GM15510 (cell line): ENCODE results near the gene SLC2A1.

Experiments used
- POLR2A ChIP-seq: IDR thresholded peaks from 3 replicates; pipeline ENCODE4 v1.6.1; 2011; ENCODE audit warnings: borderline replicate concordance; ENCODE audit not compliant: insufficient read length; ENCODE audit errors: extremely low read depth

SLC2A1 gene

DNA sequence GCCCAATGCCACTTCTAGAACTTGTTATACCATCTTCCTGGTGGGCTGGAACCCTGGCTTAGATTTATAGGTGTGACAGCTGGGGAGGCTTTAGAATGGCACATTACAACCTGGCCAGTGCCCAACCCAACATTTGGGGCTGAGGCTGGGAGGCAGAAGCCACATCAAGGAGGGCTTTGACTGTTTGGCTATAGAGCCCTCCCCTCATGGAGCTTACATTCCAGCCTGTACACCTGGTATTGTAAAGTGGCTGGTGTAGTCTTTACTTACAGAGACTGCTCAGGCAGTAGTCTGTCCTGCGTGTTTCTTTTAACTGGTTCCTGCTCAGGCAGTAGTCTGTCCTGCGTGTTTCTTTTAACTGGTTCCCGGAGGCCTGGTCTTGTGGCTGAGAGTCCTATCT lies 10.0 kb upstream of the SLC2A1 start:
- no peak for TF ChIP-seq POLR2A

DNA sequence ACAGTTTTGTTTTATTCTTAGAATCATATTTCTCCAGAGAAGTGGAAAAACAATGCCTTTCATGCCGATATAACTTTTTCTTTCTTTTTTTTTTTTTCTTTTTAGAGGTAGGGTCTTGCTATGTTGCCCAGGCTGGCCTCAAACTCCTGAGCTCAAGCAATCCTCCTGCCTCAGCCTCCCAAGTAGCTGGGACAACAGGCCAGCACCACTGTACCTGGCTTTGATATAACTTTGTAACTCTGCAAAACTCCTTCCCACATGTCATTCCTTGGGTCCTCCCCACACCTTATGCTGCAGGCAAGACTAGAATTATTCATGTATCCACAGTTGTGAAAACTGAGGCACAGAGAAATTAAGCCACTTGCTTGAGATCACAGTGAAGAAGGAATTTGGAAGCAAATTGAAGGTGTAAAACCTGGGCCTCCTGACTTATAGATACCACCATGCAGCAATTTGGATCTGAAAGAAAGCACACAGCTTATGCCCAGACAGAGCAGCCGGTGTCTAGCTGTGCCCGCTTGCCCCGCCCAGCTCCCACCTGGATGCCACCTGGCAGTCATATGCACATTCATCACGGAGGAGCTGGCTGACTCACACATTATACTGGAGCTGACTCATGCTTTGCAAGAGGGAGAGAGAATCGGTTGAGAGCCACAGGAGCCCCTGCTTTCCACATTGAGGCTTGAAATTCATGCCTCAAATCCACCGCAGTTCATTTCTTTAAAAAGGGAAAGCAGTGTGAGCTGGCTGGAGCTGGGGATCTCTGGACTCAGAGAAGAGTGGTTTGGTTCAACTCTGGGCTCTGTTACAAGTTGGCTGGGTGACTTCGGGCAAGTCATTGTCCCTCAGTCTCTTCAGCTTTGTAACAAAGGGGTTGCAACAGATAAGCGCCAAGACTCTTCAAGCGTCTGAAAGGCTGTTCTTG lies 8.3 kb upstream of the SLC2A1 start:
- no peak for TF ChIP-seq POLR2A

DNA sequence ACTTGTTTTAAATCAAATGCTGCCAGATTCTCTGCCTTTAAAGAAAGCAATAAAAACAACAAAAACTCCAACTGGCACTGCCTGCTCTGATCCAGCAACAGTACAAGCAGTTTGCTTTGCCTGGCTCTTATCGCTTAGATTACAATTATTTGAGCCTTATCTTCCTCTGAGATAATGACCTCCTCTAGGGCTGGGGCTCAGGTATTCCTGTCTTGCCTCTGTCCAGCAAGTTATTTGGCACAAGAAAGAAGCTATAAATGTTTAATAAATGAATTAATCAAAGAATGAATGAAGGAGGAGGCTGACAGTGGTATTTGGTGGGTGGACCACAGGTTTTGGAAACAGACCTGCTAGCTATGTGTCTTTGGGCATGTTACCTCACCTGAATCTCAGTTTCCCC lies 6.7 kb upstream of the SLC2A1 start:
- TF ChIP-seq POLR2A, result no peak

DNA sequence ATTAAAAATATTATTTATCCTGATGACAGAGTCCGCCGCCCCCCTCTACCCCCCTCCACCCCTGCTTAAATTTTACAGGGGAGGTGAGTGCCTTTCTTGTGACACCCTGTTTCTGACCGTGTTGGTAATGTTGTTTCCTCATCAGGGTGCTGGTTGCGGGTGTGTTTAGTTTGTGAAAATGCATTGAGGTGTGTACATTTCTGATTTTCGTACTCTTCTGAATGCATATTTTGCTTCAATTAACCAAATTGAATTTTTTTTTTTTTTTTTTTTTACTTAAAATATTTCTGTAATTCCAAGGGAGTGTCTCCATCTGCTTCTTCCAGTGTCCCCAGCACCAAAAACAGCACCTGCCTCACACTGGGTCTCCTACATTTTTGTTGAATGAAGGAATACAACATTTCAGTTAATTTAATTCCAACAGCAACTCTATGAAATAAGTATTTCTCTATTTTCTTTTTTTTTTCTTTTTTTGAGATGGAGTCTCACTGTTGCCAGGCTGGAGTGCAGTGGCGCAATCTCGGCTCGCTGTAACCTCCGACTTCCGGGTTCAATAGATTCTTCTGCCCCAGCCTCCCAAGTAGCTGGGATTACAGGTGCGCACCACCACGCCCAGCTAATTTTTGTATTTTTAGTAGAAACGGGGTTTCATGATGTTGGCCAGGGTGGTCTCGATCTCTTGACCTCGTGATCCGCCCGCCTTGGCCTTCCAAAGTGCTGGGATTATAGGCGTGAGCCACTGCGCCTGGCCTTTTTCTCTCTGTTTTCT lies 5.6 kb upstream of the SLC2A1 start:
- TF ChIP-seq POLR2A, result no peak

GRCh38 chr1:42963378-42964043 lies 4.8 kb upstream of the SLC2A1 start:
- TF ChIP-seq POLR2A, result no peak

DNA sequence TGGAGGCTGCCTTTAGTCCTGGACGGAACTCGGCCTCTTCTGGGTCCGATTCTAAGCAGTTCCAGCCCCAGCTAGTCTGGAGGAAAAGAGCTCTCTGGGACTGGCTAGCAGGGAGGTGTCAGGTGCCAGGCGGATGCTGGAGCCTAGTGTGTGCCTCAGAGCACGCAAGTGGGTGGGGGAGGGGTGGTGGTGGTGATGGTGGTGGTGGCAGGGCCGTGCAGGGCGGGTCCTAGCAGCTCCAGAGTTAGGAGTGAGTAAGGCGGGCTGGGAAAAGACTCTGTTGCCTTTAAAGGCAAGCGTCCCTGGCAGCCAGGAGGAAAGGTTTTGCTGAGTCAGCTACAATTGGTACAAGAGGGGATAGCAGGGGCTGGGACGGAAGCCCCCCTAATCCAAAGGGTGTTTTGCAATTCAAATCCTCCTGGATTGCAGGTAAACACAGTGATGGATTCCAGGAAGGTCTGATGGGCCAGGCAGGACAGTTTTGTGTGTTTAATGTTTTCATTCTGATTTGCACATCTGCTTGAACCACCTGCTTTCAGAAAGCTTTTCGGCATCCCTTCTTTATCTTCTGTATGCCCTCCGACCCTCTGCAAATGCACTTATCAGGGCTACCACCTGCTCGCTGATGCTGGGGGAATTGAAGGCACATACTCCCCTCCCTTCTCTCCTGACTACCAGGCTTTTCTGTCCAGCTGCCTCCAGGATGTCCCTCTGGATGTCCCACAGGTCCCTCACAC lies 4.1 kb upstream of the SLC2A1 start:
- no peak for TF ChIP-seq POLR2A

GRCh38 chr1:42961312-42962091 lies 2.8 kb upstream of the SLC2A1 start:
- TF ChIP-seq POLR2A, result no peak

DNA sequence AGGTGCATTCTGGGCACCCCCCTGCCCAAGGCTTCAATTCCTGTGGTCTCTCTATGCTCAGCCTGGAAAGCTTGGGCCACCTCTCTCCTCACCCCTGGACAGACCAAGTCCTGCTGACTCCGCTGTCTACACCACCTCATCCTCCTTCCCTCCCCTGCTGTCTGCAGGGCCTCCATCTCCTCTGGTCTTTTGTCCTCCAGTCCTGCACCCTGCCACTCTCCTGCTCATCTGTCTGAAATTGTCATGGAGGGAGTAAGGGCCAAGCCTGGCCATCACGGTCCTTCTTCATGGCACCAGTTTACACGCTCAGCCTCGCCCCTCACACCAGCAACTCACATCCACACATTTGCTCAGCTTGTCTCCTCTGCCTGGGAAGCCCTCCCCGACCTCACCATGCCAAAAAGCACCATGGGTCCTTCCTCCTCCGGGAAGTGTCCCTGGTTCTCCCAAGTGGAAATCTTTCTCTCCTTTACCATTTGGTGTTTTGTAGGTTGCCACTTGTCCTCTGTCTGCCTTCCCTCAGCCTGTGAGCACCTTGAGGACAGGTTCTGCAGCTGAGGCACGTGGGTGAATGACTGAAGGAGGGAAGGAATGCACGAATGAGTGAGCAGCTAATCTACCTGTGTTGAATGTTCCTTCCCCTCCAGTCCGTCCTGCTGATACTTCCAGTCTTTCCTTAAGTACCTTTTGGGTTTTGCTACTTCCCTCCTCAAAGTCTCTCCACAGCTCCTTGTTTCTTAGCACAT lies 2.1 kb upstream of the SLC2A1 start:
- TF ChIP-seq POLR2A, result no peak

DNA sequence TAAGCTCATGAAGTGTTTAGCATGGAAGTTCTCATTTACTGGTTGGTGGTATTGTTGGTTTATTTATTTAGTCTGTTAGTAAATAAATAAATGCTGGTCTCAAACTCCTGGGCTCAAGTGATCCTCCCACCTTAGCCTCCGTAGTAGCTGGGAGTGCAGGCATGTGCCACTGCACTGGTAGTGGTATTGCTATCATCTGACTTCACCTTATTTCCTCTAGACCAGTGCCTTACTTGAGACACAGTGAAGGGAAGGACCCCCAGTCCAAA lies 1.4 kb upstream of the SLC2A1 start:
- no peak for TF ChIP-seq POLR2A

- TF ChIP-seq POLR2A, result no peak
Observed at GRCh38 chr1:42957880-42958487, 684 bp downstream of the SLC2A1 start.

GRCh38 chr1:42957229-42957879 lies 1.3 kb downstream of the SLC2A1 start:
- TF ChIP-seq POLR2A, result no peak

DNA sequence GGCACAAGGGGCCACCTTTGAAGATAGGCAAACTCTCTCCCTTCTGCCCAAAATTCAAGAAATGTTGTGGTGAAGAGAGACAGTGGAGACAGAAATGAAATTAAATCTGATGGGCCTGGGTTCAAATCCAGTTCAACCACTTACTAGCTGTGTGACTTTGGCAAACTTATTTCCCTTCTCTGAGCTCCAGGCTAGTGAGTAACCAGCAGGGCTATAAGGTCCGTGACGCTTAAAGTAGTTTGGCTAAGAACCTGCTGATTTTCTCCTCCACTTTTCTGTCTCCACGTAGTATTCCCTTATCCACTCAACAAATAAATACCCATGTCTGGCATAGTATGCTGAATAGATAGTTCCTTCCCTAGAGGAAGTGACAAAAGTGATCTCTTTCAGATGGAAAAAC lies 1.9 kb downstream of the SLC2A1 start:
- no peak for TF ChIP-seq POLR2A
